Mucosa of stomach (tissue), 1 donor: ENCODE measurements around the gene LEAP2.
"Not testable (repeated sequence)": the region's sequence is repeated elsewhere in the genome, so short reads cannot be mapped to it uniquely, and the experiment has no call there.

ENCODE experiments used
- H3K27me3 ChIP-seq: one replicate; pipeline ENCODE4 v1.7.0; 2013; ENCODE audit warnings: mild to moderate bottlenecking, low read length; ENCODE audit not compliant: control insufficient read depth, insufficient read depth
- H3K36me3 ChIP-seq: one replicate; pipeline ENCODE4 v1.7.0; 2013; ENCODE audit warnings: low read length; ENCODE audit not compliant: control insufficient read depth, insufficient read depth
- H3K4me1 ChIP-seq: one replicate; pipeline ENCODE4 v1.7.0; 2013; ENCODE audit warnings: mild to moderate bottlenecking, low read length; ENCODE audit not compliant: control insufficient read depth, insufficient read depth
- H3K4me3 ChIP-seq: one replicate; pipeline ENCODE4 v1.7.0; 2013; ENCODE audit warnings: low read length
- H3K9ac ChIP-seq: one replicate; pipeline ENCODE4 v1.7.0; 2013; ENCODE audit warnings: mild to moderate bottlenecking, low read length, moderate library complexity
- H3K9me3 ChIP-seq: one replicate; pipeline ENCODE4 v1.7.0; 2013; ENCODE audit warnings: mild to moderate bottlenecking, low read length, moderate library complexity; ENCODE audit not compliant: control insufficient read depth
- donor health status: Pancreatic carcinoma.

Gene LEAP2

GRCh38 chr5:132853323-132853722, 20.1 kb upstream of the LEAP2 start:
- Histone ChIP-seq H3K9ac (no peak overlapping the region), H3K27me3 (no peaks in the 10 kb centered on the region), H3K9me3 (no peaks in the 10 kb centered on the region), H3K36me3 (no peaks in the 10 kb centered on the region), H3K4me3 (no peak overlapping the region), H3K4me1 (peaks cover 7% of the 10 kb centered on the region)

- Histone ChIP-seq H3K4me3 (no peak overlapping the region), H3K27me3 (no peaks in the 10 kb centered on the region), H3K9me3 (no peaks in the 10 kb centered on the region), H3K36me3 (no peaks in the 10 kb centered on the region), H3K4me1 (peaks cover 7% of the 10 kb centered on the region), H3K9ac (no peak overlapping the region)
Measured at GRCh38 chr5:132853790-132854189, 19.7 kb upstream of the LEAP2 start.

GRCh38 chr5:132854301-132854700, 19.2 kb upstream of the LEAP2 start:
- Histone ChIP-seq H3K4me1 (peaks cover 7% of the 10 kb centered on the region), H3K36me3 (no peaks in the 10 kb centered on the region), H3K4me3 (no peak overlapping the region), H3K9me3 (no peaks in the 10 kb centered on the region), H3K9ac (no peak overlapping the region), H3K27me3 (no peaks in the 10 kb centered on the region)

GRCh38 chr5:132854992-132855391, 18.5 kb upstream of the LEAP2 start:
- H3K27me3 ChIP-seq, H3K4me1 ChIP-seq, H3K9ac ChIP-seq, H3K4me3 ChIP-seq, H3K9me3 ChIP-seq, H3K36me3 ChIP-seq: not testable (repeated sequence)

- H3K36me3 ChIP-seq = no peaks in the 10 kb centered on the region
- no peak overlapping the region for H3K9ac ChIP-seq
- H3K27me3 ChIP-seq = no peaks in the 10 kb centered on the region
- H3K9me3 ChIP-seq = no peaks in the 10 kb centered on the region
- no peak overlapping the region for H3K4me3 ChIP-seq
- peaks cover 7% of the 10 kb centered on the region for H3K4me1 ChIP-seq
Measured at GRCh38 chr5:132856011-132856410, 17.5 kb upstream of the LEAP2 start.

GRCh38 chr5:132859889-132860437, 13.5 kb upstream of the LEAP2 start:
- H3K27me3 ChIP-seq = no peaks in the 10 kb centered on the region
- H3K9me3 ChIP-seq = no peaks in the 10 kb centered on the region
- H3K9ac ChIP-seq = no peak overlapping the region
- no peaks in the 10 kb centered on the region for H3K4me1 ChIP-seq
- no peak overlapping the region for H3K4me3 ChIP-seq
- no peaks in the 10 kb centered on the region for H3K36me3 ChIP-seq

GRCh38 chr5:132860742-132861141, 12.7 kb upstream of the LEAP2 start:
- Histone ChIP-seq H3K4me3 (no peak overlapping the region), H3K9ac (no peak overlapping the region), H3K36me3 (no peaks in the 10 kb centered on the region), H3K4me1 (no peaks in the 10 kb centered on the region), H3K9me3 (no peaks in the 10 kb centered on the region), H3K27me3 (no peaks in the 10 kb centered on the region)

GRCh38 chr5:132865668-132866341, 7.7 kb upstream of the LEAP2 start:
- H3K27me3 ChIP-seq = no peaks in the 10 kb centered on the region
- peaks cover 4% of the 10 kb centered on the region for H3K4me1 ChIP-seq
- H3K9ac ChIP-seq = peak overlapping the region; percentile 94
- no peaks in the 10 kb centered on the region for H3K36me3 ChIP-seq
- peak overlapping the region; percentile 92 for H3K4me3 ChIP-seq
- no peaks in the 10 kb centered on the region for H3K9me3 ChIP-seq

GRCh38 chr5:132866342-132867045, 7.0 kb upstream of the LEAP2 start, which contains the start of the genes GDF9 and UQCRQ:
GDF9 (minus strand) TSS chr5:132866469; CDS start chr5:132864533, 1,936 bp downstream.
UQCRQ (plus strand) TSS chr5:132866642; CDS start chr5:132866882, 240 bp downstream.
- Histone ChIP-seq H3K4me1 (peaks cover 4% of the 10 kb centered on the region), H3K4me3 (peak within 1 kb of the TSS; percentile 92), H3K9me3 (no peaks in the 10 kb centered on the region), H3K9ac (peak within 1 kb of the TSS; percentile 94), H3K36me3 (no peaks in the 10 kb centered on the region), H3K27me3 (no peaks in the 10 kb centered on the region)

- Histone ChIP-seq H3K4me1 (peaks cover 7% of the 10 kb centered on the region), H3K9me3 (no peaks in the 10 kb centered on the region), H3K27me3 (no peaks in the 10 kb centered on the region), H3K4me3 (peak overlapping the region; percentile 92), H3K9ac (peak overlapping the region; percentile 94), H3K36me3 (no peaks in the 10 kb centered on the region)
Measured at GRCh38 chr5:132867046-132867451, 6.4 kb upstream of the LEAP2 start.

GRCh38 chr5:132868754-132869153, 4.7 kb upstream of the LEAP2 start:
- Histone ChIP-seq H3K9me3 (no peaks in the 10 kb centered on the region), H3K4me1 (peaks cover 23% of the 10 kb centered on the region), H3K27me3 (no peaks in the 10 kb centered on the region), H3K36me3 (no peaks in the 10 kb centered on the region), H3K9ac (no peak overlapping the region), H3K4me3 (no peak overlapping the region)

GRCh38 chr5:132870801-132871200, 2.7 kb upstream of the LEAP2 start:
- H3K4me1 ChIP-seq = peaks cover 27% of the 10 kb centered on the region
- no peak overlapping the region for H3K4me3 ChIP-seq
- no peaks in the 10 kb centered on the region for H3K36me3 ChIP-seq
- no peaks in the 10 kb centered on the region for H3K9me3 ChIP-seq
- no peaks in the 10 kb centered on the region for H3K27me3 ChIP-seq
- no peak overlapping the region for H3K9ac ChIP-seq
